Measurements from ENCODE around the gene GFRA1.

GFRA1 gene

GRCh38 chr10:116093031-116093430 is 180.0 kb downstream of the GFRA1 start:
- Histone ChIP-seq H3K27ac (no peak overlapping the region), H3K4me3 (IDR thresholded peaks at IDR 0.05; ENCODE audit: insufficient read depth, low read depth, low read length) (no peak overlapping the region), H2AFZ (ENCODE audit: low read depth) (no peak overlapping the region), H3K9ac (no peak overlapping the region), H3K27me3 (ENCODE audit: insufficient read depth, low read depth) (no peaks in the 10 kb centered on the region), H3K36me3 (ENCODE audit: insufficient read depth) (no peaks in the 10 kb centered on the region), H4K20me1 (ENCODE audit: insufficient read depth) (no peaks in the 10 kb centered on the region), H3K4me1 (ENCODE audit: low read depth, poor library complexity, severe bottlenecking) (no peaks in the 10 kb centered on the region), H3K79me2 (ENCODE audit: insufficient read depth, low read depth) (no peaks in the 10 kb centered on the region), H3K4me2 (no peak overlapping the region)
- TF ChIP-seq, protein P1, sequence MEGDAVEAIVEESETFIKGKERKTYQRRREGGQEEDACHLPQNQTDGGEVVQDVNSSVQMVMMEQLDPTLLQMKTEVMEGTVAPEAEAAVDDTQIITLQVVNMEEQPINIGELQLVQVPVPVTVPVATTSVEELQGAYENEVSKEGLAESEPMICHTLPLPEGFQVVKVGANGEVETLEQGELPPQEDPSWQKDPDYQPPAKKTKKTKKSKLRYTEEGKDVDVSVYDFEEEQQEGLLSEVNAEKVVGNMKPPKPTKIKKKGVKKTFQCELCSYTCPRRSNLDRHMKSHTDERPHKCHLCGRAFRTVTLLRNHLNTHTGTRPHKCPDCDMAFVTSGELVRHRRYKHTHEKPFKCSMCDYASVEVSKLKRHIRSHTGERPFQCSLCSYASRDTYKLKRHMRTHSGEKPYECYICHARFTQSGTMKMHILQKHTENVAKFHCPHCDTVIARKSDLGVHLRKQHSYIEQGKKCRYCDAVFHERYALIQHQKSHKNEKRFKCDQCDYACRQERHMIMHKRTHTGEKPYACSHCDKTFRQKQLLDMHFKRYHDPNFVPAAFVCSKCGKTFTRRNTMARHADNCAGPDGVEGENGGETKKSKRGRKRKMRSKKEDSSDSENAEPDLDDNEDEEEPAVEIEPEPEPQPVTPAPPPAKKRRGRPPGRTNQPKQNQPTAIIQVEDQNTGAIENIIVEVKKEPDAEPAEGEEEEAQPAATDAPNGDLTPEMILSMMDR (conservative IDR thresholded peaks at IDR 0.05; ENCODE audit: low read depth, low read length): no peak

GRCh38 chr10:116088985-116089384 is 184.0 kb downstream of the GFRA1 start:
- TF ChIP-seq, protein P1 (conservative IDR thresholded peaks at IDR 0.05; ENCODE audit: low read depth, low read length): no peak
- no peaks in the 10 kb centered on the region for H3K27me3 ChIP-seq (ENCODE audit: insufficient read depth, low read depth)
- H3K27ac ChIP-seq: no peak overlapping the region
- no peak overlapping the region for H2AFZ ChIP-seq (ENCODE audit: low read depth)
- no peak overlapping the region for H3K9ac ChIP-seq
- H3K36me3 ChIP-seq (ENCODE audit: insufficient read depth): no peaks in the 10 kb centered on the region
- H3K79me2 ChIP-seq (ENCODE audit: insufficient read depth, low read depth): no peaks in the 10 kb centered on the region
- H3K4me1 ChIP-seq (ENCODE audit: low read depth, poor library complexity, severe bottlenecking): no peaks in the 10 kb centered on the region
- no peaks in the 10 kb centered on the region for H4K20me1 ChIP-seq (ENCODE audit: insufficient read depth)
- H3K4me3 ChIP-seq (IDR thresholded peaks at IDR 0.05; ENCODE audit: insufficient read depth, low read depth, low read length): no peak overlapping the region
- H3K4me2 ChIP-seq: no peak overlapping the region

DNA sequence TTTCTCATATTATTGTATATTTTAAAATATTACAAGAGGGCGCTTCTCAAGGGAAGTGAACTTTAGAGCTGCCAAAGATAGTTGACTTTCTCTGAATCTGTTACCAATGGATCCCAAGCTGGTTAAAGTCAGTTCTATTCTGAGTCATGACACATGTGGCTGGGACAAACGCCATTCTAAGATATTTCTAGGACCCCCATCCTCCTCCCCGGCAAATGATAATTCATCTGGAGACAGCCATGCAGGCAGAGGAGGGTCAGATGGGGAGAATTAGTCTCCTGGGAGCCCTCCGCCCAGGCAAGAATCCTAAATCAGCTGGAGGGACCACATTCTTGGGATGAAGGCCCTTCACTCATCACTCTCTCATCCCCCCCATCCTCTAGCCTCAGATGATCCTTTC is 187.7 kb downstream of the GFRA1 start:
- Histone ChIP-seq H2AFZ (ENCODE audit: low read depth) (no peak overlapping the region), H3K4me1 (ENCODE audit: low read depth, poor library complexity, severe bottlenecking) (no peaks in the 10 kb centered on the region), H3K9ac (no peak overlapping the region), H3K27ac (no peak overlapping the region), H4K20me1 (ENCODE audit: insufficient read depth) (no peaks in the 10 kb centered on the region), H3K4me3 (IDR thresholded peaks at IDR 0.05; ENCODE audit: insufficient read depth, low read depth, low read length) (no peak overlapping the region), H3K79me2 (ENCODE audit: insufficient read depth, low read depth) (no peaks in the 10 kb centered on the region), H3K4me2 (no peak overlapping the region), H3K36me3 (ENCODE audit: insufficient read depth) (no peaks in the 10 kb centered on the region), H3K27me3 (ENCODE audit: insufficient read depth, low read depth) (no peaks in the 10 kb centered on the region)
- TF ChIP-seq, protein P1 (conservative IDR thresholded peaks at IDR 0.05; ENCODE audit: low read depth, low read length): no peak

DNA sequence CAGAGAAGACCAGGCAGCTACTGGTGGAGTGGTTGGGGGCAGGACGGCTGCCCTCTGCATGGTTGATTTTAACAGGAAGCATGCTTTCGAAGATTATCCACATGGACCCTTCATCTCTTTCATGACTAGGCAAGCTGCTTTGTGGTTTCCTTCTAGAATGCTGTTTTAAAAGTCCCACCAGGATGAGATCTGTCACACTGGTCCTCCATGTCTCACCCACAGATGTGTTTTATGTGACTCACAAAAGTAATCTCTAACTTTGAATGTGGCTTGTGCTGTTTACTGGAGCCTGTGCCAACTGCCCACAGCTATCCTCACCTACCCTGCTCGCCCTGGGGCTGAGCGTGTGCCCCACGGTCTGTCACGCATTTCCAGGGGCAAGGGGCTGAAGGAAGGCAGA is 188.8 kb downstream of the GFRA1 start:
- no peaks in the 10 kb centered on the region for H3K36me3 ChIP-seq (ENCODE audit: insufficient read depth)
- H3K9ac ChIP-seq: no peak overlapping the region
- no peak overlapping the region for H3K27ac ChIP-seq
- H4K20me1 ChIP-seq (ENCODE audit: insufficient read depth): no peaks in the 10 kb centered on the region
- no peak overlapping the region for H3K4me2 ChIP-seq
- H3K4me1 ChIP-seq (ENCODE audit: low read depth, poor library complexity, severe bottlenecking): no peaks in the 10 kb centered on the region
- H3K27me3 ChIP-seq (ENCODE audit: insufficient read depth, low read depth): no peaks in the 10 kb centered on the region
- H3K4me3 ChIP-seq (IDR thresholded peaks at IDR 0.05; ENCODE audit: insufficient read depth, low read depth, low read length): no peak overlapping the region
- TF ChIP-seq, protein P1 (conservative IDR thresholded peaks at IDR 0.05; ENCODE audit: low read depth, low read length): no peak
- H2AFZ ChIP-seq (ENCODE audit: low read depth): no peak overlapping the region
- H3K79me2 ChIP-seq (ENCODE audit: insufficient read depth, low read depth): no peaks in the 10 kb centered on the region

All from KMS-11 (cell line).